HPDE6-E6E7 (cell line): ENCODE measurements around the gene FMN2.

Experiments used
- DNase-seq: peaks from one replicate; pipeline ENCODE4 v3.0.0; 2011; ENCODE audit warnings: missing footprints; ENCODE audit errors: extremely low spot score

FMN2 gene

DNA sequence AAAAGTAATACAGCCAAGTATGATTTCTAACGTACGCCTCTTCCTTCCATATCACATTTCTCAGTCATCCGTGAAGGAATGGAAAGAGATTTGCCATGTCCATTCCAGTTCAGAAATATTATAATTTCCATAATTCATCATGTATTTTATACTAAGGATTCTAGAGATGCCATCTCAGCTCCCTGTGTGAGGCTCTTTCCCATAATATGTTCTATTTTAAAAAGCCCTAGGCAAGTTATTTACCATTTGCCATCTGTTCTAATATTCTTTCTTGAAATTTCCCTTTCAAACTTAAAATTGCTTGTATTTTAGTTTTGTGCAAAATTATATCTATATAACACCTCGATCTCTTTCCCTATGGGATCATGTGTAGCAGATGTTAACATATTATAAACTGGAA is 106.7 kb downstream of the FMN2 start:
- DNase-seq, result no peak

GRCh38 chr1:240199758-240200645 is 108.3 kb downstream of the FMN2 start:
- no peak for DNase-seq

DNA sequence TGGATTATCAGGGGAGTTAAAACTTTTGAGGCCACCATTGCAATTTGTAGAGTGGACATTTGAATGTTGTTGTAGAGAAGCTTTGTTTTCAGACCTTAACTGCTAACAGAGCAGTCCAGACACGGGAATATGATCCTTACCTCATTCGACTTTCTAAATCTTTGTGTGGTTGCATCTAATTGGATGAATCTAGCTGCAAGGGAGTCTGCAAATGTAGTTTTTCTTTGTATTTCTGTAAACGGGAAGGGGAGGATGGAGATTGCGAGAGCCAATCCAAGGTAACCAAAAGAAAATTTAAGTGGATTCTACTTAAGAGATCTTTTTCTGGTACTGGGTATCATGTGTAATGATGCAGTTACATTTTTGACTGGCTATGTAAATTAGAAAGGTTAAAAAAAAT is 110.2 kb downstream of the FMN2 start:
- no peak for DNase-seq

GRCh38 chr1:240207073-240207709 is 115.5 kb downstream of the FMN2 start:
- DNase-seq, result no peak

- no peak for DNase-seq
These were observed 118.3 kb downstream of the FMN2 start for GRCh38 chr1:240210026-240210425.

DNA sequence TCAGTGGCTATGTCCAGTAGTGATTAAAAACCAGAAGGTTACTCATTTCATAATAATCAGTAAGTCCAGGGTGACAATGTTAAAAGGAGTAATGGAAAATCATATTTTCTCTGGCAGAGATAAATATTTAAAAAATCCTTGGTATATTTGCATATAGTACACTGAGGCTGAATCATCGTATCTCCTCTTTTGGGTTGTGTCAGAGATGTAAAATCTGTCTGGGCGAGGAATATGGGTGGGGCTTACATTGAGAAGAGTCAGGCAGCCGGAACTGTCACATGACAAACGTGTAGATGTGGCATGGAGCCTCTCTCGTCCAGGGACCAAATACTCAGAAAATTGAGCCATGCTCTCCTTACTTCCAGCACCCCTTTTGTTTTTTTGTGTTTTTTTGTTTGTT is 120.9 kb downstream of the FMN2 start:
- DNase-seq, result no peak

DNA sequence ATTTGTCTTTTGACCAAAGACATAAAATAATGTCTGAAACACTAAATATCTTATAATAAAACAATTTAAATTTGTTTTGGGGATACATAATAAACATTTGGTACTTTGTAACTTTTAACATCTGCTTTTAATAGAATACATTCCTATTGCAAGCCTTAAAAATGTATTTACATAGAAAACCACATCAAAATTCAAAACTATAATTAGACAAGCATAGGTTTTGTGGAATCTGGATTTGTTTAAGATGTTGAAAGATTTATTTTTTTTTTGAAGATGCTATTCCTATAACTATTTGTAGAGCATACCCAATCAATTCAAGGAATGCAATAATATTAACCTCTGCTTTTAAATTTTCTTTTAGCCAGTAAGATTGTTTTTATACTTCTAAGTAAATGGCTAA is 125.7 kb downstream of the FMN2 start:
- DNase-seq, result no peak

GRCh38 chr1:240219104-240219503 is 127.4 kb downstream of the FMN2 start:
- DNase-seq, result no peak

DNA sequence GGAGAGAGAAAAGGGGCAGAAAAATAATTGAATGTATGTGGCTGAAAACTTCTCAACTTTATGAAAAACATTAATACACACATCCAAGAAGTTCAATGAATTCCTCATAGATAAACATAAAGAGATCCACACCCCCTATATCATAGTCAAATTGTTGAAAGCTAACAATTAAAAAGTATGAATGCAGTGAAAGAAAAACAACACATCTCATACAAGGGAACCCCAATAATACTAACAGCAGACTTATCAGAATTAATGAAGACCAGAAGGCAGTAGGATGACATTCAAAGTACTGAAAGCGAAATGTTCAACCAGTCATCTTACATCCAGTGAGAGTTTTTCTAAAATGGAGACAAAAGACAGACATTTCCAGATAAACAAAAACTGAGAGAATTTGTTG is 134.4 kb downstream of the FMN2 start:
- DNase-seq, result no peak

DNA sequence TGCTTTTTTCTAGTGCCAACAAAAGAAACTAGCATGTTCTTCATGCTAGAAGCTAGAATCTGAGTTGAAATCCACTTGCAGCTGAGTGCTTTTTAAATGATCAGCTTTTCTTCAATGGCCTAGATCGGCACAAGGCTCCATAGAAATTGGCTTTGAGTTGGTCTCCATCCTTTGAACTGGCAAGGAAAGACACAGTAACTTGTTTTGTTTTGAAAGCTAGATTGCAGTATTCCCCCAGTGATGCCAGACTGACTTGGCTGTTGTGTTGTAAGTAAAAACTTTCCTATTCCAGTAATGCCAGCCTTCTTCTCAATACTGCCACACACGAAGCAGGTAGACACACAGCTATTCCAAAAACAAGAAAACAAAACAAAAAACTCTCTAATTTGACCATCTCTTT is 139.1 kb downstream of the FMN2 start:
- DNase-seq, result no peak

GRCh38 chr1:240232530-240232929 is 140.8 kb downstream of the FMN2 start:
- no peak for DNase-seq

DNA sequence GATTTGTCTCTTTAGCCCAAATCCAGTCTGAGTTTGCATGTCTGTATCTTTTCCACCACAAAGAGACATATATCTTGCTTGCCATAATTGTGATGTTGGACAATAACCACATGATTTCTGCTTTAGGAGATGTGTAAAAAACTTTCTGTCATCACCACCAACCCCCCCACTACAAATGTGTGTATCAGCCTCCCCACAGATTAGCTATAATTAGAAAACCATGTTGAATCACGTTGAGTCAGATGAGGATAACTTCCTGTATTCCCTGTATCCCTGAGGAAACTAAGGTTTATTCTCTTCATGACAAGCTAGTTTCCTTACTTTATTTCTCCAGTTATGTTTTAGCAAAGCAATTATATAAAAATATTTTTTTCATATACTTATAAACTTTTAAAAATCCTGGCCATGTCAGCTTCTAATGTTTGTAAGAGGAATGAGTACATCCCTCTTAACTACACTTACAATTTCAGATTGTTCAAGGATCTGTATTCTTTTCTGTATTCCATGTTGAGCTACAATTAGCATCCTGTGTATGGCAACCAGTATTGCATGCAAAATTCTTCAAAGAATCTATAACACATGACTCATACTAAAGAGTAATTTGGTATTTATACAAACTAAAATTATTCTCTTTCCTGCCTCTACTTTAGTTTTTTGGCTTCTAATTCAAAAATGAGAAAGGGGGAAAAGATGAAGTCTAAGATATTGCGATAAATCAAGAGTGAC is 143.0 kb downstream of the FMN2 start:
- DNase-seq, result no peak

DNA sequence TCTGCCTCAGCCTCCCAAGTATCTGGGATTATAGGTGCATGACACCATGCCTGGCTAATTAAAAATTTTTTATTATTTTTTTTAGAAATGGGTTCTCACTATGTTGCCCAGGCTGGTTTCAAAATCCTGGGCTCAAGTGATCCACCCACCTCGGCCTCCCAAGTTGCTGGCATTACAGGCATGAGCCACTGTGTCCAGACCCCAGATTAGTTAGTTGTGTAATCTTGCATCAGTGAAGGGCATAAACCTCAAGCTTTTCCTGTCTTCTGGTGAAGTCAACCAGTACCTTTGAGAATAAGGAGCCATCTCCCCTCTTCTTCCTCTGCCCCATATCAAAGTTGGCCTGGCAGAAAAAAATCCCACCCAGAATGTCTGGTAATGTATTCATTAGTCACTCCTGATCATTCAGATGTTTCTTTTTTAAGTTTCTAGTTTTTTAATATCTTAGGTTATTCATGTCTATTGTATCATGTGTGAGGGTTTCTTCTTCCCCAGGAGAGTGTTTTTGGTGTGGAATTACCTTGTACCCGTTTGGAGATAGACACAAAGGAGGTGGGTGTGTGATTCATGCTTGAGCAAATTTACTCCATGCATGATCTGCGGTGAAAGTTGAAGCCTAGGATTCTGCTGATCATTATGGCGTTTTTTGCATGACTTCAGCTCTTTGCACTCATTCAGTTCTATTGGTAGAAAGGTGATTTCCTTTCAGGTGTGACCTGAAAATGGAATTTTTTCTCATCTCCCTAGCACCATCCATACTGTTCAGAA is 144.0 kb downstream of the FMN2 start:
- DNase-seq, result no peak

GRCh38 chr1:240237305-240237721 is 145.6 kb downstream of the FMN2 start:
- no peak for DNase-seq

DNA sequence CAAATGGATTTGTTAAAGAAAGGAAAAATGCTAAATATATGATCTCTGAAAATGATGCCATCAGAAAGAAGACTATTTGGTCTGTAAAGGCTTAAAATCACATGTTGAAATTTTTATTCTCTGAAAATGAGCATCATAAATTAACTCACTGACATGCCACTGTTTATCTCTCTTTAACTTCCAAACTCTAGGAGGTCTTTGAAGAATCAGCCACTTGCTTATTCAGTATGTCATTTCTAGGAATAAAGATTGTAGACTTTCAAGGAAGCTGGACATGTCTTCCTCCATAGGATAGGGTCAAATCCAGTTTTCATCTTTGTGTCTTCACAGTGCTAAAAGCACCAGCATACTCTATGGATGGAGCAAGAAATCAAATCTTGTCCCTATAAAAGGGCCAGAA is 147.6 kb downstream of the FMN2 start:
- DNase-seq, result no peak

GRCh38 chr1:240241278-240241677 is 149.6 kb downstream of the FMN2 start:
- DNase-seq, result no peak

DNA sequence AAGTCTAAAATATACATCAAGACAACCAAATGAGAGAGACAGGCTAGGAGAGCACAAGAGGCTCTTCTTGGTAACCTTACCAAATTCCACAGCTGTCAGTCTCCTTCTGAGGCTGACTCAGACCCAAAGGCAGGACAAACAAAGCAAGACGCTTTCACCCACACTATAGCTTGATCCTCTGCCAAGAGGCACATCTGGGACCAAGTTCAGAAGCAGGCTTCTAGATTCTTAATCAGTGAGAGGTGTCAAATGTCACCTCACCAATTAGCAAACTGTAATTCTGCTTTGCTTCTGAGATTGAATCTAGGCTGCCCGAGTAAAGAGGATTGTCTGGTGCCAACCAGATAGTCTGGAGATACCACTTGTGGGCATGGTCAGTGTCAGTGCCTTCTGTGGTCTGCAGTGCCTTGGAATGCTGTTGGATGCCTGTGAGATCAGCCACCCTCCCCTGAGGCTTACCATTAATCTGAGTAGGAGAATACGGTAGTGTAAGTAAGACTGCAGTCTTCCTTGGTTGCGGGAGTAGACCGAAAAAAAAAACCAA is 151.0 kb downstream of the FMN2 start:
- no peak for DNase-seq

GRCh38 chr1:240244968-240245628 is 153.4 kb downstream of the FMN2 start:
- no peak for DNase-seq

- DNase-seq, result no peak
These were observed 153.9 kb downstream of the FMN2 start for GRCh38 chr1:240245629-240246020.

GRCh38 chr1:240247899-240248298 is 156.2 kb downstream of the FMN2 start:
- DNase-seq, result no peak

GRCh38 chr1:240254006-240254405 is 162.3 kb downstream of the FMN2 start:
- no peak for DNase-seq
